BE2C (cell line): ENCODE results near the gene RHEBL1.

Source experiments
- DNase-seq: peaks from one replicate; pipeline ENCODE4 v3.0.0-alpha.2; 2020
- H3K27me3 ChIP-seq: fragments of 250-450 bp; sonication (Bioruptor Pico); 2 replicates; pipeline ENCODE4 v1.5.1; 2020; ENCODE audit warnings: mild to moderate bottlenecking
- H3K36me3 ChIP-seq: fragments of 250-450 bp; sonication (Bioruptor Pico); 2 replicates; pipeline ENCODE4 v1.5.1; 2020; ENCODE audit warnings: mild to moderate bottlenecking
- H3K4me1 ChIP-seq: fragments of 250-450 bp; sonication (Bioruptor Pico); 2 replicates; pipeline ENCODE4 v1.5.1; 2020
- H3K4me3 ChIP-seq: 2 replicates; pipeline ENCODE4 v1.5.1; 2011; ENCODE audit warnings: low read depth, low read length
- H3K9me3 ChIP-seq: fragments of 250-450 bp; sonication (Bioruptor Pico); 2 replicates; pipeline ENCODE4 v1.5.1; 2020
- CTCF ChIP-seq: IDR thresholded peaks from 2 replicates; pipeline ENCODE4 v1.5.1; 2012; ENCODE audit warnings: mild to moderate bottlenecking, low read depth, low read length

The RHEBL1 gene

GRCh38 chr12:49041036-49041880 lies 28.5 kb downstream of the RHEBL1 start:
- no peaks in the 10 kb centered on the region for H3K9me3 ChIP-seq
- TF ChIP-seq CTCF: no peak
- peaks cover 93% of the 10 kb centered on the region for H3K36me3 ChIP-seq
- H3K4me1 ChIP-seq: no peaks in the 10 kb centered on the region
- no peak for DNase-seq
- H3K27me3 ChIP-seq: no peaks in the 10 kb centered on the region
- H3K4me3 ChIP-seq: no peak overlapping the region

GRCh38 chr12:49040364-49040855 lies 29.4 kb downstream of the RHEBL1 start:
- Histone ChIP-seq H3K4me1 (no peaks in the 10 kb centered on the region), H3K9me3 (no peaks in the 10 kb centered on the region), H3K4me3 (no peak overlapping the region), H3K36me3 (peaks cover 93% of the 10 kb centered on the region), H3K27me3 (no peaks in the 10 kb centered on the region)
- DNase-seq: no peak
- no peak for TF ChIP-seq CTCF

- no peak for DNase-seq
- H3K4me3 ChIP-seq: no peak overlapping the region
- H3K4me1 ChIP-seq: no peaks in the 10 kb centered on the region
- TF ChIP-seq CTCF: no peak
- no peaks in the 10 kb centered on the region for H3K9me3 ChIP-seq
- peaks cover 93% of the 10 kb centered on the region for H3K36me3 ChIP-seq
- H3K27me3 ChIP-seq: no peaks in the 10 kb centered on the region
Measured at GRCh38 chr12:49039421-49040363, 30.1 kb downstream of the RHEBL1 start.

- DNase-seq: no peak
- H3K27me3 ChIP-seq: no peaks in the 10 kb centered on the region
- H3K4me1 ChIP-seq: no peaks in the 10 kb centered on the region
- H3K9me3 ChIP-seq: no peaks in the 10 kb centered on the region
- peaks cover 96% of the 10 kb centered on the region for H3K36me3 ChIP-seq
- no peak overlapping the region for H3K4me3 ChIP-seq
- TF ChIP-seq CTCF: no peak
Measured at GRCh38 chr12:49038291-49038955, 31.4 kb downstream of the RHEBL1 start.

GRCh38 chr12:49037947-49038237 lies 31.9 kb downstream of the RHEBL1 start:
- H3K4me3 ChIP-seq: no peak overlapping the region
- no peak for DNase-seq
- TF ChIP-seq CTCF: no peak
- no peaks in the 10 kb centered on the region for H3K27me3 ChIP-seq
- no peaks in the 10 kb centered on the region for H3K9me3 ChIP-seq
- H3K36me3 ChIP-seq: peaks cover 96% of the 10 kb centered on the region
- no peaks in the 10 kb centered on the region for H3K4me1 ChIP-seq
